ENCODE data around the gene CYP2B6. TPM values are rescaled to one million over a fixed set of nuclear protein-coding genes. Genes with fewer than 3 reads are reported as not detected.

The CYP2B6 gene
- total and polyA plus RNA-seq, 8 donors, result 0.87 TPM; not detected in 7

DNA sequence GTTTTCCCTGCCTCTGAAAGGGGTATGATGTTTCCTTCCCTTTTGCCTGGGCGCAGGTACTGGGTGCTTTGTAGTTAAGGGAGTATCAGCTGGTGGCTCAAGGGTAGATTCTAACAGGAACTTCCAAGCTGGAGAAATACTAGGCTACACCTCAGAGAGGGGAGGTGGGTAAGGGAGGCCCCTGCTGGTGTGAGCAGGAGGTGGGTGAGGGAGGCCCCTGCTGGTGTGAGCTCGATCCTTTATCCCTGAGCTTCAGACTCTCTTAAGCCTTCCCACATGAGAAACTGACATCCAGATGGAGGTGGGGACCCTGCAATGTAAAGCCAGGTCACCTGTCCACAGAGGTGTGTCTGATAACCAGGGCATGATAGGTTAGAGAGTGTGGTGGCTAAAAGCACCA lies 32.1 kb downstream of the CYP2B6 start:
- TF ChIP-seq POLR2AphosphoS5 (IDR thresholded peaks at IDR 0.05) (no peak), POLR2A (IDR thresholded peaks at IDR 0.05) (no peak), EP300 (IDR thresholded peaks at IDR 0.05) (no peak)
- TF ChIP-seq, protein P1, sequence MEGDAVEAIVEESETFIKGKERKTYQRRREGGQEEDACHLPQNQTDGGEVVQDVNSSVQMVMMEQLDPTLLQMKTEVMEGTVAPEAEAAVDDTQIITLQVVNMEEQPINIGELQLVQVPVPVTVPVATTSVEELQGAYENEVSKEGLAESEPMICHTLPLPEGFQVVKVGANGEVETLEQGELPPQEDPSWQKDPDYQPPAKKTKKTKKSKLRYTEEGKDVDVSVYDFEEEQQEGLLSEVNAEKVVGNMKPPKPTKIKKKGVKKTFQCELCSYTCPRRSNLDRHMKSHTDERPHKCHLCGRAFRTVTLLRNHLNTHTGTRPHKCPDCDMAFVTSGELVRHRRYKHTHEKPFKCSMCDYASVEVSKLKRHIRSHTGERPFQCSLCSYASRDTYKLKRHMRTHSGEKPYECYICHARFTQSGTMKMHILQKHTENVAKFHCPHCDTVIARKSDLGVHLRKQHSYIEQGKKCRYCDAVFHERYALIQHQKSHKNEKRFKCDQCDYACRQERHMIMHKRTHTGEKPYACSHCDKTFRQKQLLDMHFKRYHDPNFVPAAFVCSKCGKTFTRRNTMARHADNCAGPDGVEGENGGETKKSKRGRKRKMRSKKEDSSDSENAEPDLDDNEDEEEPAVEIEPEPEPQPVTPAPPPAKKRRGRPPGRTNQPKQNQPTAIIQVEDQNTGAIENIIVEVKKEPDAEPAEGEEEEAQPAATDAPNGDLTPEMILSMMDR (IDR thresholded peaks at IDR 0.05), result no peak
- no peak overlapping the region for H3K4me3 ChIP-seq
- no peaks in the 10 kb centered on the region for H3K4me1 ChIP-seq
- WGBS, 5 donors, result 42 to 78% (median 51%) methylated on average over 2 of the region's 2 CpGs
- H3K27me3 ChIP-seq, result peaks cover 0 to 58% (median 7%) of the 10 kb centered on the region in 3 donors
- DNase-seq, result no peak
- intact Hi-C loops (cut with DNase I; ENCODE audit: low total_unique reads), result no loop called here
- H3K27ac ChIP-seq, result no peak overlapping the region
- H3K36me3 ChIP-seq, result no peaks in the 10 kb centered on the region
- no peaks in the 10 kb centered on the region for H3K9me3 ChIP-seq

GRCh38 chr19:41025411-41025810 lies 34.3 kb downstream of the CYP2B6 start:
- DNase-seq, result no peak
- Histone ChIP-seq H3K9me3 (no peaks in the 10 kb centered on the region), H3K4me3 (no peak overlapping the region), H3K36me3 (no peaks in the 10 kb centered on the region), H3K27me3 (peaks cover 0 to 46% (median 7%) of the 10 kb centered on the region in 3 donors), H3K27ac (no peak overlapping the region), H3K4me1 (no peaks in the 10 kb centered on the region)
- intact Hi-C loops (cut with DNase I; ENCODE audit: low total_unique reads), result no loop called here
- 66 to 78% (median 69%) methylated on average over 9 of the region's 9 CpGs for WGBS, 5 donors
- no peak for TF ChIP-seq POLR2AphosphoS5 (IDR thresholded peaks at IDR 0.05)
- TF ChIP-seq, protein P1 (IDR thresholded peaks at IDR 0.05), result no peak
- no peak for TF ChIP-seq POLR2A (IDR thresholded peaks at IDR 0.05)
- no peak for TF ChIP-seq EP300 (IDR thresholded peaks at IDR 0.05)

DNA sequence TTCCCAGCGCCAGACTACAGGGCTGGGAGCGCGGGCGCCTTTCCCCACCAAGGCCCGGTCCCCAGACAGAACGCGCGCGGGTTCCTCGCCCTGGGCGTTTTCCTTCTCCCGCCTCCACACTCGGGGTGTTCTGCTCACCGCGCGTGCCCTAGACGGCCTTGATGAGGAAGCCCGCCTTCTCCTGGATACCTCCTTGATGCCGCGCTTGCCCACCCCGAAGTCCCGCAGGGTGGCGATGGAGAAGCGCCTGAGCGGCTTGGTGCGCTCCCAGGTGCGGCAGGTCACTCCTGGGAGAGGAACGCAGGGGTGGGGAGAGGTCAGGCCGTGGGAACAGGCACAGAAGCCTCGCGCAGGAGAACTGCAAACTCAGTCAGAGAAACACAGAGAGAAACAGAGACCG lies 34.8 kb downstream of the CYP2B6 start:
- H3K27me3 ChIP-seq, result peaks cover 0 to 46% (median 7%) of the 10 kb centered on the region in 3 donors
- 8 to 15% (median 10%) methylated on average over 28 to 32 of the region's 32 CpGs for WGBS, 5 donors
- no peak for TF ChIP-seq POLR2AphosphoS5 (IDR thresholded peaks at IDR 0.05)
- TF ChIP-seq, protein P1 (IDR thresholded peaks at IDR 0.05), result no peak
- TF ChIP-seq EP300 (IDR thresholded peaks at IDR 0.05), result no peak

DNA sequence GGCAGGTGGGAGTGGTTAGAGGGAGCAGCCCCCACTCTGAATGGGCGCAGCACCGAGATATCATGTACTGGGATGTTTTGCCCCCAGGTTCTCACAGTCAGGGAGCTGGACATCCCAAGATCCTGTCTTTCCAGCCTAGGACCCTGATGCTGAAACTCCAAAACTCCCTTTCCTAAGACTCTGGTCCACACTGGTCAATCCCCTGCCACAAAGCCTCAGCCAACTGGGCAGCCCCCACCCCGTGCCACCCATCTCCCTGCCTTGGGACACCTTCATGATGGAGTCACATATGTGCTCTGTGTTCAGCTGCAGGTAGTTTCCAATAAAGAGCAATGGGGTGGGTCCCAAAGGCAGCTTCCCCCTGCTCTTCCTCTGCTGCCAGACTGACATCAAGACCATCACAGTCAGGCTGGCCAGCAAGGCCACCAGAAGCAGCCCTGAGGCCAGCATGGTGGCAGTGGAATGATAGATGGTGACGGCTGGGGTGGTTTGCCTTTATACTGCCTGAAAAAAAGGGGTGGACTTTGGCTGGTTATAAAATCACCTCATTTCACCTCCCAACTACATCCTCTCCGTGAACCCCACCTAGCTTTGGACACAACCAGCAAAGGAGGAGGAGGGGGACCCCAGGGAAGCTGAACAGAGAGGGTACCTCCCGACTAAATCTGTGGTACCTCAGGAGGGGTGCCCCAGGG lies 36.3 kb downstream of the CYP2B6 start:
- H3K9me3 ChIP-seq, result no peaks in the 10 kb centered on the region
- H3K36me3 ChIP-seq, result no peaks in the 10 kb centered on the region
- H3K4me1 ChIP-seq, result no peaks in the 10 kb centered on the region
- no peak for TF ChIP-seq POLR2AphosphoS5 (IDR thresholded peaks at IDR 0.05)
- TF ChIP-seq, protein P1 (IDR thresholded peaks at IDR 0.05), result no peak
- TF ChIP-seq POLR2A (IDR thresholded peaks at IDR 0.05), result no peak
- no peak for TF ChIP-seq EP300 (IDR thresholded peaks at IDR 0.05)
- H3K4me3 ChIP-seq, result no peak overlapping the region
- H3K27ac ChIP-seq, result no peak overlapping the region
- WGBS, 5 donors, result 60 to 84% (median 75%) methylated on average over 6 of the region's 6 CpGs
- H3K27me3 ChIP-seq, result peaks cover 0 to 46% (median 7%) of the 10 kb centered on the region in 3 donors
- intact Hi-C loops (cut with DNase I; ENCODE audit: low total_unique reads), result no loop called here
- no peak for DNase-seq

More for the DNA sequence above, 34.8 kb downstream of the CYP2B6 start:
- intact Hi-C loops (cut with DNase I; ENCODE audit: low total_unique reads), result no loop called here
- Histone ChIP-seq H3K27ac (no peak overlapping the region), H3K9me3 (no peaks in the 10 kb centered on the region), H3K4me3 (no peak overlapping the region), H3K4me1 (no peaks in the 10 kb centered on the region), H3K36me3 (no peaks in the 10 kb centered on the region)
- DNase-seq, result no peak

All from stomach (tissue), 9 donors.